ENCODE data around the gene ACOT7. TPM values are rescaled to one million over a fixed set of nuclear protein-coding genes. Genes with fewer than 3 reads are reported as not detected.
"Not testable (repeated sequence)": the region's sequence is repeated elsewhere in the genome, so short reads cannot be mapped to it uniquely, and the experiment has no call there.

The ACOT7 gene
- total RNA-seq, 1 experiment from 2014 or later, result 36.2 TPM

- no peaks in the 10 kb centered on the region for H3K27me3 Mint-ChIP-seq (ENCODE audit: unreplicated experiment)
- intact Hi-C loops (cut with micrococcal nuclease; ENCODE audit: unreplicated experiment), result no loop called here
- CTCF ChIA-PET, result no interaction called here
- no peak for DNase-seq
- no TSS peak for BruUV-seq (replicated peaks)
- H3K36me3 Mint-ChIP-seq (ENCODE audit: insufficient read depth, unreplicated experiment), result no peaks in the 10 kb centered on the region
- TF ChIP-seq CTCF (IDR thresholded peaks at IDR 0.05; ENCODE audit: unreplicated experiment), result no peak
- no peak overlapping the region for H3K4me3 Mint-ChIP-seq (ENCODE audit: low read depth, unreplicated experiment)
- no peaks in the 10 kb centered on the region for H3K9me3 Mint-ChIP-seq (ENCODE audit: low read depth, unreplicated experiment)
- H3K27ac Mint-ChIP-seq (ENCODE audit: unreplicated experiment), result no peak overlapping the region
- H3K4me1 Mint-ChIP-seq (ENCODE audit: low read depth, unreplicated experiment), result no peaks in the 10 kb centered on the region
Observed at GRCh38 chr1:6373961-6374720, 19.4 kb downstream of the ACOT7 start.

GRCh38 chr1:6372236-6372635 lies 21.3 kb downstream of the ACOT7 start:
- CTCF ChIA-PET; DNase-seq; H3K27me3 Mint-ChIP-seq (ENCODE audit: unreplicated experiment); H3K4me1 Mint-ChIP-seq (ENCODE audit: low read depth, unreplicated experiment); intact Hi-C loops (cut with micrococcal nuclease; ENCODE audit: unreplicated experiment); H3K36me3 Mint-ChIP-seq (ENCODE audit: insufficient read depth, unreplicated experiment); H3K9me3 Mint-ChIP-seq (ENCODE audit: low read depth, unreplicated experiment); H3K27ac Mint-ChIP-seq (ENCODE audit: unreplicated experiment); H3K4me3 Mint-ChIP-seq (ENCODE audit: low read depth, unreplicated experiment); BruUV-seq (replicated peaks): not testable (repeated sequence)

GRCh38 chr1:6370006-6370405 lies 23.6 kb downstream of the ACOT7 start:
- Mint-ChIP-seq H3K36me3 (ENCODE audit: insufficient read depth, unreplicated experiment) (no peaks in the 10 kb centered on the region), H3K4me3 (ENCODE audit: low read depth, unreplicated experiment) (no peak overlapping the region), H3K9me3 (ENCODE audit: low read depth, unreplicated experiment) (no peaks in the 10 kb centered on the region), H3K4me1 (ENCODE audit: low read depth, unreplicated experiment) (no peaks in the 10 kb centered on the region), H3K27ac (ENCODE audit: unreplicated experiment) (no peak overlapping the region), H3K27me3 (ENCODE audit: unreplicated experiment) (no peaks in the 10 kb centered on the region)
- CTCF ChIA-PET, result interaction anchor here (0.6 to 0.7 kb wide), 2 partner anchors 108 to 305 kb away, joined by 3 to 5 read pairs; no protein-coding TSS in a partner anchor
- BruUV-seq (replicated peaks), result no TSS peak
- intact Hi-C loops (cut with micrococcal nuclease; ENCODE audit: unreplicated experiment), result no loop called here
- no peak for TF ChIP-seq CTCF (IDR thresholded peaks at IDR 0.05; ENCODE audit: unreplicated experiment)
- no peak for DNase-seq

GRCh38 chr1:6367381-6368012 lies 26.1 kb downstream of the ACOT7 start:
- no peak overlapping the region for H3K4me3 Mint-ChIP-seq (ENCODE audit: low read depth, unreplicated experiment)
- DNase-seq, result no peak
- H3K4me1 Mint-ChIP-seq (ENCODE audit: low read depth, unreplicated experiment), result no peaks in the 10 kb centered on the region
- TF ChIP-seq CTCF (IDR thresholded peaks at IDR 0.05; ENCODE audit: unreplicated experiment), result no peak
- intact Hi-C loops (cut with micrococcal nuclease; ENCODE audit: unreplicated experiment), result no loop called here
- no peaks in the 10 kb centered on the region for H3K9me3 Mint-ChIP-seq (ENCODE audit: low read depth, unreplicated experiment)
- no peaks in the 10 kb centered on the region for H3K27me3 Mint-ChIP-seq (ENCODE audit: unreplicated experiment)
- CTCF ChIA-PET, result no interaction called here
- H3K36me3 Mint-ChIP-seq (ENCODE audit: insufficient read depth, unreplicated experiment), result no peaks in the 10 kb centered on the region
- BruUV-seq (replicated peaks), result no TSS peak
- no peak overlapping the region for H3K27ac Mint-ChIP-seq (ENCODE audit: unreplicated experiment)

GRCh38 chr1:6365047-6365446 lies 28.5 kb downstream of the ACOT7 start:
- Mint-ChIP-seq H3K4me1 (ENCODE audit: low read depth, unreplicated experiment) (no peaks in the 10 kb centered on the region), H3K9me3 (ENCODE audit: low read depth, unreplicated experiment) (no peaks in the 10 kb centered on the region), H3K27ac (ENCODE audit: unreplicated experiment) (no peak overlapping the region), H3K4me3 (ENCODE audit: low read depth, unreplicated experiment) (no peak overlapping the region), H3K36me3 (ENCODE audit: insufficient read depth, unreplicated experiment) (no peaks in the 10 kb centered on the region), H3K27me3 (ENCODE audit: unreplicated experiment) (no peaks in the 10 kb centered on the region)
- DNase-seq, result no peak
- no TSS peak for BruUV-seq (replicated peaks)
- intact Hi-C loops (cut with micrococcal nuclease; ENCODE audit: unreplicated experiment), result no loop called here
- CTCF ChIA-PET, result no interaction called here
- TF ChIP-seq CTCF (IDR thresholded peaks at IDR 0.05; ENCODE audit: unreplicated experiment), result no peak
